ENCODE data around the gene RASD1. TPM values are rescaled to one million over a fixed set of nuclear protein-coding genes. Genes with fewer than 3 reads are reported as not detected.

The RASD1 gene
- total RNA-seq, 1 donor from 2014 or later: 0.26 TPM

DNA sequence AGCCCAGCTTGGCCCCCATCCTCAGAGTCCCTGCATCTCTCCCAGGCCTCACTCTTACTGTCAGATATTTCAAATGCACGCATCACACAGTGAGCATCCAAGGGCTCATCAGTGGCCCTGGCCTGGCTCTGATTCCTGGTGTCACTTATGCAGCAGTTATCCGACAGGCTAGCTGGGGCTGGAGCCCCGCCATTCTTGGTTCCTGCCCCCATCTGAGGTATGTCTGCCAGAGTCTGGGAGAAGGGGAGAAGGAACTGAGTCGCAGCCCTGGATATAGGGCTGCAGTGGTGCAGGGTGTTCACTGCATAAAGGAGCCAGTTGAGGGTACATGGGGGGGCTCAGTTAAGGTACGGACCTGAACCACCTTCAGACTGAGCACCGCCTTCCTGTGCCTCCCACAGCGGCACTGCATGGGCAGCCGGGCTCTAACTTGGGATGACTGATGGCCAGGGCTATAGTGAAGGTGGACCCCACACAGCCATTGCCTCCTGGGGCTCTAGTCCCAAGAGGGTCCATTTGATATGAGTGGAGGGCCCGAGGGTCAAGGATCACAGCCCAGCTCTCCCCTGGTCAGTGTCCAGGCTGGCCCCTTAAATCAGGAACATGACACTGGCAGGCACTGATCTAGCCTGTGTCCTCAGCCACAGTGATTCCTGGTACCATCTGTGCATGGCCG, 1.8 kb upstream of the RASD1 start:
- Histone ChIP-seq H3K4me3 (ENCODE audit: low read depth, low read length) (no peak overlapping the region), H3K27me3 (ENCODE audit: control insufficient read depth, insufficient read depth, low read length) (peaks cover 7% of the 10 kb centered on the region), H3K36me3 (ENCODE audit: control insufficient read depth, insufficient read depth, low read length) (no peaks in the 10 kb centered on the region)
- DNase-seq (ENCODE audit: low read depth) (no peak), FAIRE-seq (no peak)
- TF ChIP-seq, protein P1, sequence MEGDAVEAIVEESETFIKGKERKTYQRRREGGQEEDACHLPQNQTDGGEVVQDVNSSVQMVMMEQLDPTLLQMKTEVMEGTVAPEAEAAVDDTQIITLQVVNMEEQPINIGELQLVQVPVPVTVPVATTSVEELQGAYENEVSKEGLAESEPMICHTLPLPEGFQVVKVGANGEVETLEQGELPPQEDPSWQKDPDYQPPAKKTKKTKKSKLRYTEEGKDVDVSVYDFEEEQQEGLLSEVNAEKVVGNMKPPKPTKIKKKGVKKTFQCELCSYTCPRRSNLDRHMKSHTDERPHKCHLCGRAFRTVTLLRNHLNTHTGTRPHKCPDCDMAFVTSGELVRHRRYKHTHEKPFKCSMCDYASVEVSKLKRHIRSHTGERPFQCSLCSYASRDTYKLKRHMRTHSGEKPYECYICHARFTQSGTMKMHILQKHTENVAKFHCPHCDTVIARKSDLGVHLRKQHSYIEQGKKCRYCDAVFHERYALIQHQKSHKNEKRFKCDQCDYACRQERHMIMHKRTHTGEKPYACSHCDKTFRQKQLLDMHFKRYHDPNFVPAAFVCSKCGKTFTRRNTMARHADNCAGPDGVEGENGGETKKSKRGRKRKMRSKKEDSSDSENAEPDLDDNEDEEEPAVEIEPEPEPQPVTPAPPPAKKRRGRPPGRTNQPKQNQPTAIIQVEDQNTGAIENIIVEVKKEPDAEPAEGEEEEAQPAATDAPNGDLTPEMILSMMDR (IDR thresholded peaks at IDR 0.05; ENCODE audit: insufficient read depth, low read length, severe bottlenecking): no peak

DNA sequence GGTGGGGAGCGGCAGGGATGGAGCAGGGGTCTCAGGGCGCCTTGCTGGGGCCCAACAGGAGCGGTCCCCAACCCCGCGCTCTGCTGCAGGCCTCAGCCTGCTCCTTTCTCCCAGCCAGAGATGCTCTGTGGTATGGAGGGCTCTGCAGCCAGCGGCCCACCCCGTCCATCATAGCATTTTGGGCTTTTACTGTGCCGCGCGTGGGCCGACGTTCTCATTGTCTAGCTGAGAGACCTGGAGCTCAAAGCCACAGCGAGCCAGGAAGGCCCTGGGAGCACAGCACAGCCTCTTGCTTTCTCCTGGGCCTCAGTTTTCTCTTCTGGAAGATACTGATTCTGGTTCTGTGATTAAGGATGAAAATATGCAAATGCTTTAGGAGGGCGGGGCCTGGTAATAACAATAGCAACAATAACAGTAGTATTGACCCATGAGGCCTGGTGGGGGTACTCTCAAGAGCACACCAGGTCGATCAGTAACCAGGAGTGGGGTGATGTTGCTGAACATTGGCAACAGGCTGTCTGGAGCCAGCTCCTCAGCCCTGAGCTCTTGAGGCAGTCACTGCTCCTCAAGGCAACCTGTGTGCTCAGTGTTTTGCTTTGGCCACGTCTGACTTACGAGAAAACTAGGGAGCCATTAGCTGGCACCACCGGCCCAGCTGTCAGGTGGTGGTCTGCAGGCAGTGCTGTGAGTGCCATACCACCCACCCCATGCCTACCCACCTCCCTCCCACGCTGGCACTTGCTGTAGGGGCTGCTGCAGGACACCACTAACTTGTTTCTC, 1.1 kb upstream of the RASD1 start:
- FAIRE-seq (no peak), DNase-seq (ENCODE audit: low read depth) (no peak)
- Histone ChIP-seq H3K27me3 (ENCODE audit: control insufficient read depth, insufficient read depth, low read length) (peaks cover 5% of the 10 kb centered on the region), H3K36me3 (ENCODE audit: control insufficient read depth, insufficient read depth, low read length) (no peaks in the 10 kb centered on the region), H3K4me3 (ENCODE audit: low read depth, low read length) (no peak overlapping the region)
- TF ChIP-seq, protein P1 (IDR thresholded peaks at IDR 0.05; ENCODE audit: insufficient read depth, low read length, severe bottlenecking): no peak

DNA sequence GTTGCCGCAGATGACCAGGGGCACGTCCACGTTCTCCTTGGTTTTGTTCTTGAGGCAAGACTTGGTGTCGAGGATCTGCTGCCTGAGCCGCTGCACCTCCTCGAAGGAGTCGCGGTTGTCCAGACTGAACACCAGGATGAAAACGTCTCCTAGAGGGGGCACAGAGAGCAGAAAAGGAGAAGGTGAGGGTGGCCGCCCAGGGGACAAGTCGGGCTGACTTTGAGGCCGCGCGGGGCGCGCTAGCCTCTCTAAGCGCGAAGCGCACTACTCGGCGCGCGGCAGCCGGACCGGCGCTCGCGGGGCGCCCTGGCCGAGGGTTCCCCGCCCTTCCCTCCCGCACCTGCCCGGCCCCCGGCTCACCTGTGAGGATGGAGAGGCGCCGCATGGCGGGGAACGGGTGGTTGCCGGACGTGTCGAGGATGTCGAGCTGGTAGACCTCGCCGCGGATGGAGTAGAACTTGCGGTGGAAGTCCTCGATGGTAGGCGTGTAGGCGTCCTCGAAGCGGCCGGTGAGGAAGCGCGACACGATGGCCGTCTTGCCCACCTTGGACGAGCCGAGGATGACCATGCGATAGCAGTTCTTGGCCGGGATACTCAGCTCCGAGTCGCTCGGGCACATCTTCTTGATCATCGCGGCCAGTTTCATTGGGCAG, 533 bp downstream of the RASD1 start:
- peak overlapping the region; percentile 25 for H3K4me3 ChIP-seq (ENCODE audit: low read depth, low read length)
- no peak for FAIRE-seq
- DNase-seq (ENCODE audit: low read depth): peak; percentile 8

DNA sequence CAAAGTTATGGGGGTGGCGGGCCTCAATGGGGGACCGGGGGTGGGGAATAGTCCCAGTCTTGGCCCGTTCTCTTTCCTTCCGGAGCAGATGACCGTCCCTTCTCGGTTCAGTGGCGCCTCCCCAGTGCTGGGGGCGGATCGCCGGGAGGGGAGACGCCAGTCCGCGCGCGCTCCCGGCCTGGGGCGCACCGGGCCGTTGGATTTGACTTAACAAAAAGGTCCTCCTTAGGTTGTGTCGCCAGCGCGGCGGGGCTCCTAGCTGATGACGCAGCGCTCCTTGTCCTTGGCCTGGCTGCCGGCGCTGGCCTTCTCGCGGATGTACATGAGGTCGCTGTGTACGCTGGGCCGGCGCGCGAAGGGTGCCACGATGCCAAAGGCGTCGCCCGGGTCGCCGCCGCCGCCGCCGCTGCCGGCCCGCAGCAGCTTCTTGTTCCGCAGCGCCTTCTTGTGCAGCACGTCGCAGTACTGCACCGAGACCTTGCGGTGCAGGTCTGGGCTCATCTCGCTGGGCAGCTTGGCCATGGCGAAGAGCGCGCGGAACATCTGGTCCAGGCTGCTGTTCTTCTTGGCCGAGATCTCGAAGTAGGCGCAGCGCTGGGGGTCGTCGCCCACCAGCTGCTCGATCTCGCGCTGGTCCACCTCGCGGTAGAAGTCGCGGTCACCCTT, 1.2 kb downstream of the RASD1 start:
- Histone ChIP-seq H3K36me3 (ENCODE audit: control insufficient read depth, insufficient read depth, low read length) (peaks cover 5% of the 10 kb centered on the region), H3K27me3 (ENCODE audit: control insufficient read depth, insufficient read depth, low read length) (peaks cover 1% of the 10 kb centered on the region), H3K4me3 (ENCODE audit: low read depth, low read length) (peak overlapping the region; percentile 25)
- DNase-seq (ENCODE audit: low read depth) (peak; percentile 17), FAIRE-seq (no peak)
- TF ChIP-seq, protein P1 (IDR thresholded peaks at IDR 0.05; ENCODE audit: insufficient read depth, low read length, severe bottlenecking): no peak

More for the DNA sequence above, 533 bp downstream of the RASD1 start:
- TF ChIP-seq, protein P1 (IDR thresholded peaks at IDR 0.05; ENCODE audit: insufficient read depth, low read length, severe bottlenecking): no peak
- Histone ChIP-seq H3K27me3 (ENCODE audit: control insufficient read depth, insufficient read depth, low read length) (peaks cover 1% of the 10 kb centered on the region), H3K36me3 (ENCODE audit: control insufficient read depth, insufficient read depth, low read length) (peaks cover 5% of the 10 kb centered on the region)

DNA sequence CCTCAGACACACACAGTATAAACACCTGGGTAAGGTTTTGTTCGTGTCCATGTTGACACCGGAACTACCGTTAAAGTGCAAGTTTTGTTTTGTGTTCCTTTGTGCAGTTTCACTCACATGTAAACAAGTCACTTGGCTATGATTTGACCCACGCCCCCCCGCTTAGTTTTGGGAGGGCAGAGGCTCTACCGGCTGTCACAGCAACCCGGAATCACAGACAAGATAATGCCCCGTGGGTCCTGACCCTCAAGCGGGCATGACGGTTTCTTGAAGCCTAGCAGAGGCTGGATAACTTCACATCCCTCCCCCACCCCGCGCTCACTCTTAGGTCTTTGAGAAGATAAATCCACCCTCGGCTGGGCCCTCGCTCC, 1.7 kb downstream of the RASD1 start:
- FAIRE-seq (no peak), DNase-seq (ENCODE audit: low read depth) (no peak)
- TF ChIP-seq, protein P1 (IDR thresholded peaks at IDR 0.05; ENCODE audit: insufficient read depth, low read length, severe bottlenecking): no peak
- Histone ChIP-seq H3K27me3 (ENCODE audit: control insufficient read depth, insufficient read depth, low read length) (no peaks in the 10 kb centered on the region), H3K4me3 (ENCODE audit: low read depth, low read length) (peak overlapping the region; percentile 25), H3K36me3 (ENCODE audit: control insufficient read depth, insufficient read depth, low read length) (peaks cover 5% of the 10 kb centered on the region)
